ENCODE measurements around the gene RRP1. TPM values are rescaled to one million over a fixed set of nuclear protein-coding genes. Genes with fewer than 3 reads are reported as not detected.

Gene RRP1
- total RNA-seq, 2 experiments from 2014 or later, result 42.7 to 47.8 TPM

GRCh38 chr21:43847301-43847700, 57.9 kb downstream of the RRP1 start:
- no peak overlapping the region for H3K27ac Mint-ChIP-seq
- intact Hi-C loops (cut with micrococcal nuclease), result no loop called here
- H3K4me3 Mint-ChIP-seq, result no peak overlapping the region
- no peak for DNase-seq
- no peaks in the 10 kb centered on the region for H3K27me3 Mint-ChIP-seq
- no peaks in the 10 kb centered on the region for H3K36me3 Mint-ChIP-seq
- ChIA-PET CTCF (no interaction called here), POLR2A (no interaction called here)
- peaks cover 5% of the 10 kb centered on the region for H3K9me3 Mint-ChIP-seq
- H3K4me1 Mint-ChIP-seq (ENCODE audit: low read depth), result peaks cover 7% of the 10 kb centered on the region

- intact Hi-C loops (cut with micrococcal nuclease), result no loop called here
- Mint-ChIP-seq H3K9me3 (peaks cover 5% of the 10 kb centered on the region), H3K27ac (no peak overlapping the region), H3K27me3 (peaks cover 5% of the 10 kb centered on the region), H3K4me3 (no peak overlapping the region), H3K36me3 (no peaks in the 10 kb centered on the region), H3K4me1 (ENCODE audit: low read depth) (peaks cover 2% of the 10 kb centered on the region)
- DNase-seq, result no peak
- ChIA-PET POLR2A (no interaction called here), CTCF (interaction anchor here (1.7 kb wide), 1 partner anchor 15 kb away, joined by 4 read pairs; no protein-coding TSS in a partner anchor)
These were observed 59.4 kb downstream of the RRP1 start for GRCh38 chr21:43848771-43849170.

GRCh38 chr21:43849532-43850299, 60.3 kb downstream of the RRP1 start:
- ChIA-PET POLR2A (no interaction called here), CTCF (interaction anchor here (1.7 kb wide), 1 partner anchor 14 kb away, joined by 4 read pairs; no protein-coding TSS in a partner anchor)
- Mint-ChIP-seq H3K36me3 (no peaks in the 10 kb centered on the region), H3K27ac (no peak overlapping the region), H3K9me3 (peaks cover 5% of the 10 kb centered on the region), H3K27me3 (peaks cover 5% of the 10 kb centered on the region), H3K4me3 (no peak overlapping the region), H3K4me1 (ENCODE audit: low read depth) (peaks cover 4% of the 10 kb centered on the region)
- no peak for DNase-seq
- intact Hi-C loops (cut with micrococcal nuclease), result no loop called here

- Mint-ChIP-seq H3K27me3 (peaks cover 10% of the 10 kb centered on the region), H3K36me3 (no peaks in the 10 kb centered on the region), H3K4me1 (ENCODE audit: low read depth) (peaks cover 14% of the 10 kb centered on the region), H3K9me3 (peaks cover 5% of the 10 kb centered on the region), H3K27ac (no peak overlapping the region), H3K4me3 (no peak overlapping the region)
- DNase-seq, result no peak
- ChIA-PET CTCF (no interaction called here), POLR2A (no interaction called here)
- intact Hi-C loops (cut with micrococcal nuclease), result no loop called here
These were observed 61.4 kb downstream of the RRP1 start for GRCh38 chr21:43850728-43851295.

GRCh38 chr21:43851593-43851992, 62.2 kb downstream of the RRP1 start:
- POLR2A ChIA-PET, result no interaction called here
- no peak overlapping the region for H3K4me3 Mint-ChIP-seq

GRCh38 chr21:43853851-43854772, 64.7 kb downstream of the RRP1 start:
- Mint-ChIP-seq H3K4me3 (no peak overlapping the region), H3K9me3 (peaks cover 5% of the 10 kb centered on the region), H3K27me3 (peaks cover 14% of the 10 kb centered on the region), H3K4me1 (ENCODE audit: low read depth) (peaks cover 17% of the 10 kb centered on the region), H3K27ac (no peak overlapping the region), H3K36me3 (no peaks in the 10 kb centered on the region)
- ChIA-PET CTCF (no interaction called here), POLR2A (interaction anchor here (1.3 kb wide), 1 partner anchor 39 kb away, joined by 3 read pairs; no protein-coding TSS in a partner anchor)
- no peak for DNase-seq
- intact Hi-C loops (cut with micrococcal nuclease), result no loop called here

More at GRCh38 chr21:43851593-43851992, 62.2 kb downstream of the RRP1 start:
- Mint-ChIP-seq H3K27me3 (peaks cover 14% of the 10 kb centered on the region), H3K27ac (no peak overlapping the region), H3K4me1 (ENCODE audit: low read depth) (peaks cover 17% of the 10 kb centered on the region), H3K36me3 (no peaks in the 10 kb centered on the region), H3K9me3 (peaks cover 5% of the 10 kb centered on the region)
- CTCF ChIA-PET, result no interaction called here
- DNase-seq, result no peak
- intact Hi-C loops (cut with micrococcal nuclease), result no loop called here

Other genes starting within 250 kb of the RRP1 start
- gene HSF2BP, start 130.1 kb upstream of the RRP1 start, total RNA-seq, result under 1 TPM; 0.50 to 0.73 TPM
- 10 to 100 TPM; 66.7 to 69.9 TPM for gene RRP1B, start 130.0 kb upstream of the RRP1 start, total RNA-seq
- gene PDXK, start 70.4 kb upstream of the RRP1 start, total RNA-seq, result 100 to 1,000 TPM; 126 to 131 TPM
- 10 to 100 TPM; 40.1 to 42.3 TPM for gene CSTB, start 13.3 kb upstream of the RRP1 start, total RNA-seq
- gene AGPAT3, start 75.6 kb downstream of the RRP1 start, total RNA-seq, result 10 to 100 TPM; 71.4 to 82.4 TPM
- gene TRAPPC10, start 222.7 kb downstream of the RRP1 start, total RNA-seq, result 10 to 100 TPM; 46.1 to 50.5 TPM

Data from activated CD4-positive, alpha-beta memory T cell treated with anti-CD3 and anti-CD28 coated beads for 36 hours (primary cell).